Measurements from ENCODE around the gene CLIP4. TPM values are rescaled to one million over a fixed set of nuclear protein-coding genes. Genes with fewer than 3 reads are reported as not detected.

The CLIP4 gene
- total RNA-seq, 1 experiment from 2014 or later: 25.1 TPM

- no peak for DNase-seq
- Histone ChIP-seq H3K9me3 (ENCODE audit: low read length) (no peaks in the 10 kb centered on the region), H3K27ac (ENCODE audit: low read length) (no peak overlapping the region), H3F3A (ENCODE audit: low read length, unreplicated experiment) (peaks cover 4% of the 10 kb centered on the region), H3K36me3 (ENCODE audit: low read depth, low read length) (peaks cover 10% of the 10 kb centered on the region; the same call in 1 of the 2 replicates), H3K4me1 (ENCODE audit: insufficient read depth, low read length) (peaks cover 24% of the 10 kb centered on the region), H3K4me3 (ENCODE audit: low read length) (no peak overlapping the region), H2AFZ (ENCODE audit: low read length) (no peak overlapping the region), H3K4me2 (ENCODE audit: low read length) (no peak overlapping the region), H3K9me2 (replicated peaks; ENCODE audit: low read length) (no peaks in the 10 kb centered on the region), H3K27me3 (ENCODE audit: low read length) (no peaks in the 10 kb centered on the region), H3K79me2 (ENCODE audit: low read length) (no peaks in the 10 kb centered on the region), H4K20me1 (ENCODE audit: low read length) (no peaks in the 10 kb centered on the region), H3K9ac (ENCODE audit: low read length) (no peak overlapping the region)
- ATAC-seq: no peak
- ChIA-PET CTCF (no interaction called here), POLR2A (ENCODE audit: unreplicated experiment) (no interaction called here)
- no TSS peak for BruUV-seq (replicated peaks)
- TF ChIP-seq EZH2 (IDR thresholded peaks at IDR 0.05; ENCODE audit: low read length, unreplicated experiment) (no peak), CTCF (conservative IDR thresholded peaks at IDR 0.05; ENCODE audit: low read depth, low read length) (no peak), EZH2phosphoT487 (IDR thresholded peaks at IDR 0.05; ENCODE audit: borderline replicate concordance, low read length) (no peak)
- intact Hi-C loops (cut with micrococcal nuclease): loop anchor here (2.0 kb wide), 1 partner anchor 19 kb away; no protein-coding TSS in a partner anchor
Observed at GRCh38 chr2:29164091-29164846, 49.1 kb downstream of the CLIP4 start.

GRCh38 chr2:29165362-29166241 lies 50.4 kb downstream of the CLIP4 start:
- Histone ChIP-seq H3K27ac (ENCODE audit: low read length) (peak overlapping the region; percentile 82), H3K9me3 (ENCODE audit: low read length) (no peaks in the 10 kb centered on the region), H4K20me1 (ENCODE audit: low read length) (no peaks in the 10 kb centered on the region), H3K4me2 (ENCODE audit: low read length) (peak overlapping the region; percentile 73), H3K27me3 (ENCODE audit: low read length) (no peaks in the 10 kb centered on the region), H2AFZ (ENCODE audit: low read length) (no peak overlapping the region), H3K79me2 (ENCODE audit: low read length) (no peaks in the 10 kb centered on the region), H3K9me2 (replicated peaks; ENCODE audit: low read length) (no peaks in the 10 kb centered on the region), H3K4me1 (ENCODE audit: insufficient read depth, low read length) (peaks cover 24% of the 10 kb centered on the region), H3F3A (ENCODE audit: low read length, unreplicated experiment) (peaks cover 4% of the 10 kb centered on the region), H3K9ac (ENCODE audit: low read length) (peak overlapping the region; percentile 32), H3K36me3 (ENCODE audit: low read depth, low read length) (peaks cover 5% of the 10 kb centered on the region; the same call in 1 of the 2 replicates), H3K4me3 (ENCODE audit: low read length) (peak overlapping the region; percentile 25; the same call in 1 of the 2 replicates)
- CTCF ChIA-PET: no interaction called here
- POLR2A ChIA-PET (ENCODE audit: unreplicated experiment): no interaction called here
- DNase-seq: peak; percentile 94
- intact Hi-C loops (cut with micrococcal nuclease): loop anchor here (2.0 kb wide), 1 partner anchor 17 kb away; no protein-coding TSS in a partner anchor
- peak; percentile 95 for ATAC-seq
- TF ChIP-seq EZH2 (IDR thresholded peaks at IDR 0.05; ENCODE audit: low read length, unreplicated experiment): no peak
- no peak for TF ChIP-seq EZH2phosphoT487 (IDR thresholded peaks at IDR 0.05; ENCODE audit: borderline replicate concordance, low read length)
- no peak for TF ChIP-seq CTCF (conservative IDR thresholded peaks at IDR 0.05; ENCODE audit: low read depth, low read length)
- no TSS peak for BruUV-seq (replicated peaks)
